GM11168 (cell line): ENCODE data around the gene PTBP3.
"Not testable (repeated sequence)": the region's sequence is repeated elsewhere in the genome, so short reads cannot be mapped to it uniquely, and the experiment has no call there.

ENCODE experiments used
- in situ Hi-C: fragments of 300-500 bp; cut with MboI; formaldehyde crosslinking; loops from one replicate; pipeline ENCODE4 v1.12.0; 2022; ENCODE audit warnings: low sequenced_read_pairs; ENCODE audit not compliant: unreplicated experiment

Gene PTBP3

GRCh38 chr9:112332977-112333638 is at the start of gene PTBP3:
Gene PTBP3 (minus strand): TSS chr9:112333619. CDS start chr9:112297865, 35,754 bp downstream.
- in situ Hi-C loops, result no loop called here

DNA sequence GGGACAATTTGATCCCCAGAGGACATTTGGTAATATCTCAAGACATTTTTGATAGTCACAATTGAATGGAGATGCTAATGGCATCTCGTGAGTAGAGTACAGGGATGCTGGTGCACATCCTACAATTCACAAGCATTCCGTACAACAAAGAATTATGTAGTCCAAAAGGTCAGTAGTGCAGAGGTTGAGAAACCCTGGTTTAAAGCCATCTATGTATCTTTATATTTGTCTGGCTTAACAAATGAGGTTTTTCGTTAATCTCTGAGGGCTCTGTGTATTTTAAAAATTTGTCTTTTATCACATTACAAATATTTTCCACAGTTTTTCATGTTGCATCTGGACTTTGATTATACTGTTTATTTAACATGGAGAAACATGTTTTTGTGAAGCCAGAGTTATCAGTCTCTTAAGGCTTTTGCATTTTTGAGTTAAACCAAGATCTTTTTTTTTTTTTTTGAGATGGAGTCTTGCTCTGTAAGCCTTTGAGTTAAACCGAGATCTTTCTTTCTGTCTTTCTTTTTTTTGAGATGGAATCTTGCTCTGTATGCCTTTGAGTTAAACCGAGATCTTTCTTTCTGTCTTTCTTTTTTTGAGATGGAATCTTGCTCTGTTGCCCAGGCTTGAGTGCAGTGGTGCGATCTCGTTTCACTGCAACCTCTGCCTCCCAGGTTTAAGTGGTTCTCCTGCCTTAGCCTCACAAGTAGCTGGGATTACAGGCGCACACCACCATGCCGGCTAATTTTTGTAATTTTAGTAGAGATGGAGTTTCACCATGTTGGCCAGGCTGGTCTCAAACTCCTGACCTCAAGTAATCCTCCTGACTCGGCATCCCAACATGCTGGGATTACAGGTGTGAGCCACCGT is 49.3 kb upstream of the PTBP3 start:
- in situ Hi-C loops, result no loop called here

- in situ Hi-C loops, result no loop called here
These were observed 48.6 kb upstream of the PTBP3 start for GRCh38 chr9:112382066-112382465.

DNA sequence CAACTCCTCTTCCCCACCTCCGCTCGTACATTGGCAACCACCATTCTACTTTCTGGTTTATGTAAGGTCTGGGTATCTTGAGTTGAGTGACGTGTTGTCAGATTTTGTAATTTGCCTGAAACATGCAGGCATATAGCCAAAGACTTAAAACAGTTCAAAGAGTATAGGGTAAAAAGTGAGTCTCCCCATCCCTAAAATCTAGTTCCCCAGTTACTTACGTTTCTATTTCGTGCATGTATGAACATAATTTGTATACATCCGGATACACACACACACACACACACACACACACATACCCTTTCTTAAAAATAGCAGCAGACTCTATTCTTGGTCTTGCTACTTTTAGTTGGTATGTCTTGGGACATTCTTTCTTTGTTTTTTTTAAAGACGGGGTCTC is 47.4 kb upstream of the PTBP3 start:
- in situ Hi-C loops, result no loop called here

DNA sequence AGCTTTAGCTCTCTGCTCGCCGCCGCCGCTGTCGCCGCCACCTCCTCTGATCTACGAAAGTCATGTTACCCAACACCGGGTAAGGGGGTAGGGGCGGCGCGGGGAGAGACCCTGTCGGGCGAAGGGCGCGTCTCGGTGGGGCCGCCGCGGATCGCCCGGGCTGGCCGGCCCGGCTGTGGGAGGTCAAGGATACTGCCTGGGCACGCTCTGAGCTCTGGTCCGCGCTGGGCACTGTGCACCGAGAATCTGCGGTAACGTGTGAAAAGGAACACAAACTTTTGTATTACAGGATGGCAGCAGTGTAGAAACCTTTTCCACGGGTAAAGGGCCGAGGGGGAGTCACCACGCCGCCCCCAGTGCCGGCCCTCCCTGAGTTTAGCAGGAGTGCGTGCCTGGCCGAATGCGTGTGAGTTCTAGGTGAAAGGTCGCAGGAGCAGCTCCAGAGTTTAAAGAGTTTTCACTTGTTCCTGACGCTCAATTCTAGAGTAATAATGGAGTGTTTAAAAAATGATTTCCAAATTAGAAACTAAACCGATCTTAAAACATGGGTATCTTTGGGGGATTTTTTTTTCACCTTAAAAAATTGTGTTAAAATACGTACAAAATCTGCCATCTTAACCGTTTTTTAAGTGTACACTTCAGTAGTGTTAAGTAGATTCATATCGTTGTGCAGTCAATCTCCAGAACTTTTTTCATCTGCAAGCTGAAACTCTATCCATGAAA is 46.8 kb upstream of the PTBP3 start, which contains the start of gene HSDL2:
HSDL2 (plus strand) TSS at position 7 of the 723 bp plus-strand sequence; CDS start at position 63, 56 bp downstream.
- in situ Hi-C loops, result no loop called here

GRCh38 chr9:112379177-112380101 is 46.0 kb upstream of the PTBP3 start:
- in situ Hi-C loops, result no loop called here

- in situ Hi-C loops, result no loop called here
These were observed 45.1 kb upstream of the PTBP3 start for GRCh38 chr9:112378328-112379176.

- in situ Hi-C loops, result no loop called here
These were observed 44.4 kb upstream of the PTBP3 start for GRCh38 chr9:112377684-112378327.

DNA sequence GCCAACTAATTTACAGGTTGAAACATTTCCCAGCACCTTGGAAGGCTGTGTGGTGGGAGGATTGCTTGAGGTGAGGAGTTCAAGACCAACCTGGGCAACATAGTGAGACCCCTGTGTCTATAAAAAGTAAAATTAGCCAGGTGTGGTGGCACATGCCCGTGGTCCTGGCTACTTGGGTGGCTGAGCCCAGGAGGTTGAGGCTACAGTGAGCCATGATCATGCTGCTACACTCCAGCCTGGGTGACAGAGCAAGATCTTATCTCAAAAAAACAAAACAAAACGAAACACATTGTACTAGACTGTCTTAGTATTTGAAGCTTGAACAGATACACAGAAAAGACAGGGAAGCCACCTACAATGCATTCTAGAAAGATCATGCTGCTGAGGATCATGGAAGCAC is 43.7 kb upstream of the PTBP3 start:
- in situ Hi-C loops, result no loop called here

DNA sequence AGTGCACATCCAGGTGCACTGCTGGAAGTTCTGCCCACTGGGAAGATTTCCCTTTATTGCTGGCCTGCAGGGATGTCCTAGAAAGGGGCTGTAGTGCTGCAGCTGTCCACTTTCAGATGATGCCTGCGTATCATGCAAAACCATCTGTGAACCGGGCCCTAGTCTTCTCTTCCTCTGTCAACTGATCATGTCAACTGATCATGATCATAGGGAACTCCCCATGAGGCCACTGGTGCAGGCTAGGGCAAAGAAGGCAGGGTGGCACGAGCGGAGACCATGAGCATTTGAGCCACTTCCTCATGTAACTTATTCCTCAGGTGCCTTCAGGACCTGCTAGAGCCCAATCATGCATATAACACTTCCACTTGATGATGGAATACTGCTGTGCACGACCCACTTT is 41.9 kb upstream of the PTBP3 start:
- in situ Hi-C loops, result no loop called here

GRCh38 chr9:112374232-112374631 is 40.8 kb upstream of the PTBP3 start:
- in situ Hi-C loops, result not testable (repeated sequence)

- in situ Hi-C loops, result not testable (repeated sequence)
These were observed 40.2 kb upstream of the PTBP3 start for GRCh38 chr9:112373666-112374065.

DNA sequence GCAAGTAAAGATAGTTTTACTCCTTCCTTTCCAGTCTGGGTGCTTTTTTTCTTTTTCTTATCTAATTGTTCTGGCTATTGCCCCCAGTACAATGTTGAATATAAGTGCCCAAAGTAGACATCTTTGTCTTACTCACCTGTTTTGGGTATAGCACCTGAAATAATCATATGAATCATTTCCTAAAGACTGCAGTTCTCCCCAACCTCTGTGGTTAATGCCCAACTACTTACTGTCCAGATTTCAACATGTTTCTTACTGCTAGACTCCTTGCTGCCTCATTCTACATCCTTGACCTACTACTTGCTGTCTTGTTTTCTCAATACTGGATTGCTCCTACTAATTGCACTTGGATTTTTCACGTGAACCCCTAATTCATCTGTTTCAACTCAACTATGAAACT is 37.6 kb upstream of the PTBP3 start:
- in situ Hi-C loops, result no loop called here

- in situ Hi-C loops, result no loop called here
These were observed 36.4 kb upstream of the PTBP3 start for GRCh38 chr9:112369817-112370216.

DNA sequence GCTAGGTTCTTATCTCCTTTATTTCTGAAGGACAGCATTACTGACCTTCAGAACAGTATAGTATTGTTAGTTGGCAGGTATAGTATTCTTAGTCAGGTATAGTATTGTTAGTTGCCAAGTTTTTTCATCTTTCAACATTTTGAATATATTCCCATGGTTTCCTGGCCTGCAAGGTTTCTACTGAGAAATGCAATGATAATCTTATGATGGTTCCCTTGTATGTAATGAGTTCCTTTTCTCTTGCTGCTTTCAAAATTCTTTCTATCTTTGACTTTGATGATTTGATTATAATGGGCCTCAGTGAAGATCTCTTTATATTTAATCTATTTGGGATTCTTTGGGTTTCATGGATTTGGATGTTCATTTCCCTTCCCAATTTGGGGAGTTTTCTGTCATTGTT is 34.0 kb upstream of the PTBP3 start:
- in situ Hi-C loops, result no loop called here

GRCh38 chr9:112366591-112366990 is 33.2 kb upstream of the PTBP3 start:
- in situ Hi-C loops, result no loop called here

GRCh38 chr9:112365257-112365656 is 31.8 kb upstream of the PTBP3 start:
- in situ Hi-C loops, result not testable (repeated sequence)

DNA sequence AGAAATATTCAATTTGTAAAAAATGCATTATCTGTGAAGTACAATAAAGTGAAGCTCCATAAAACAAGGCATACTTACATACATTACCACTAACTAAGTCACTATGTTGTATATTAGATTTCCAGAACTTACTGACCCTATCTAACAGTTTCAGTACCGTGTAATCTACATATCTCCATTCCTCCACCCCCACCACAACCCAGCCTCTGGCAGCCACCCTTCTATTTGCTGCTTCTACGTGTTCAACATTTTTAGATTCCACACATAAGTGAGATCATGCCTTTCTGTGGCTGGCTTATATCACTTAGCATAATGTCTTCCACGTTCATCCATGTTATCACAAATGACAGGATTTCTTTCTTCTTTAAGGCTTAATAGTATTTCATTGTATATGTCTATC is 31.3 kb upstream of the PTBP3 start:
- in situ Hi-C loops, result loop anchor here (5.0 kb wide), 1 partner anchor 272 kb away; no protein-coding TSS in a partner anchor
